Cardiac fibroblast (primary cell): ENCODE measurements around the gene ABCC11.
"Not testable (repeated sequence)": the region's sequence is repeated elsewhere in the genome, so short reads cannot be mapped to it uniquely, and the experiment has no call there.

ENCODE experiments used
- DNase-seq, 2 donors: peaks; one replicate each; pipeline versions ENCODE4 v3.0.0 to v3.0.0-alpha.2; 2010; ENCODE audit warnings: low read depth in 2 of 2
- H3K4me3 ChIP-seq, 2 donors: replicated peaks in 1 of 2; 1 replicate in 1 of 2; 2 replicates in 1 of 2; pipeline ENCODE4 v1.5.1; 2011; ENCODE audit warnings: low read depth in 2 of 2, low read length in 2 of 2, mild to moderate bottlenecking in 2 of 2, moderate library complexity in 1 of 2
- CTCF ChIP-seq: IDR thresholded peaks from one replicate; pipeline ENCODE4 v1.5.1; 2011; ENCODE audit warnings: low read depth, mild to moderate bottlenecking, low read length, inconsistent platforms

ABCC11 gene

GRCh38 chr16:48256579-48257177 lies 9.3 kb upstream of the ABCC11 start:
- no peak overlapping the region for H3K4me3 ChIP-seq
- no peak for DNase-seq
- no peak for TF ChIP-seq CTCF

GRCh38 chr16:48252013-48252412 lies 4.7 kb upstream of the ABCC11 start:
- no peak for DNase-seq
- TF ChIP-seq CTCF, result no peak
- no peak overlapping the region for H3K4me3 ChIP-seq

- no peak overlapping the region for H3K4me3 ChIP-seq
- DNase-seq, result no peak
- no peak for TF ChIP-seq CTCF
These were observed 3.4 kb upstream of the ABCC11 start for GRCh38 chr16:48250520-48251278.

GRCh38 chr16:48246066-48246465 lies 1.3 kb downstream of the ABCC11 start:
- no peak for TF ChIP-seq CTCF
- peak in 1 of 2 donors; percentile 47 for DNase-seq
- H3K4me3 ChIP-seq, result no peak overlapping the region

GRCh38 chr16:48244863-48245195 lies 2.5 kb downstream of the ABCC11 start:
- DNase-seq, result peak in 1 of 2 donors; percentile 20
- peak overlapping the region; percentile 86 to 95 for H3K4me3 ChIP-seq
- no peak for TF ChIP-seq CTCF

GRCh38 chr16:48244080-48244862 lies 3.1 kb downstream of the ABCC11 start, which contains the start of gene LONP2:
TSS of gene LONP2 (plus strand) at chr16:48244300. CDS start at chr16:48244389, 89 bp downstream.
- no peak for TF ChIP-seq CTCF
- peak within 1 kb of the TSS; percentile 86 to 95 for H3K4me3 ChIP-seq
- peak; percentile 91 for DNase-seq

- not testable (repeated sequence) for DNase-seq, H3K4me3 ChIP-seq
These were observed 7.2 kb downstream of the ABCC11 start for GRCh38 chr16:48240147-48240546.
